CD4-positive, alpha-beta T cell treated with Interleukin-6 for 4 hours (primary cell): ENCODE results near the gene FCRL3.

Experiments
- DNase-seq: peaks from one replicate; pipeline ENCODE4 v3.0.0-alpha.2; 2020; ENCODE audit warnings: mixed read lengths

Gene FCRL3

DNA sequence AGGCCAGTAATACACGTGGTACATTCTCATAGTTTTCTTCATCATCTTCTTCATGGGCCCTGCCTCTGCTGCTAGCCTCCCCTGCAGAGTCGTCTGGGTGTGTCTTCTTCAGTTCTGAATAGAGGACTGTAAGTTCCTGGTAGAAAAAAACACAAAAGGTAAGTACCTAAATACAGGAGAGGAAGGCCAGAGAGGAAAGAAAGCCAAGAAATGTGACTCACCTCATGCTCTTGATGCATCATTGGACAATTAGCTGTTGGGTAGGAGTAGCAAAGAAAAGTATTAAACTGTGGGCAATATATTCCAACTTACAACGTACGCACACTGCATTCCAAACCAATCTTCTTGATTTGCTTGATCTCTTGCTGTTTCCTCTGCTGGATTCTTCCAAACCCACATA lies 21.8 kb downstream of the FCRL3 start:
- DNase-seq, result no peak

DNA sequence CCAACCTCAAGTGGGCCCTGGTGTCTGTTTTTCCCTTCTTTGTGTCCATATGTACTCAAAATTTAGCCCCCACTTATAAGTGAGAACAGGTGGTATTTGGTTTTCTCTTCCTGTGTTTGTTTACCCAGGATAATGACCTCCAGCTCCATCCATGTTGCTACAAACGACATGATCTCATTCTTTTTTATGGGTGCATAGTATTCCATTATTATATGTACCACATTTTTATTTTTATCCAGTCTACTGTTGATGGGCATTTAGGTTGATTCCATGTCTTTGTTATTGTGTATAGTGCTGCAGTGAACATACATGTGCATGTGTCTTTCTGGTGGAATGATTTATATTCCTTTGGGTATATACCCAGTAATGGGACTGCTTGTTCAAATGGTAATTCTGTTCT lies 27.6 kb downstream of the FCRL3 start:
- DNase-seq, result no peak

DNA sequence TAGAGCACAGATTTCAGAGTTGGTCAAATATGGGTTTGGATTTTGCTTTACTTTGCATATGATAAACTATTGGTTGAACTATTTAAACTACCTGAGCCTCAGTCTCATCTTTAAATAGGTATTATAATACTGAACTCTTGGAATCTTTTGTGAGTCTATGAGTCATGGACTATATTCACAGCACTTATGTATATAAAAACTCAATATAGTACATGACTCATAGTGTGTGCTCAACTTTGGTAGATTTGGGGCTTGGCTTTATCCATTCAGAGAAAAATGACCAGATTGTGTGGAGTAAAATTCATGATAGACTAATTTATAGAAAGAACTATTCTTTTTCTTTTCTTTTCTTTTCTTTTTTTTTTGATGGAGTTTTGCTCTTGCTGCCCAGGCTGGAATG lies 28.7 kb downstream of the FCRL3 start:
- DNase-seq, result no peak

DNA sequence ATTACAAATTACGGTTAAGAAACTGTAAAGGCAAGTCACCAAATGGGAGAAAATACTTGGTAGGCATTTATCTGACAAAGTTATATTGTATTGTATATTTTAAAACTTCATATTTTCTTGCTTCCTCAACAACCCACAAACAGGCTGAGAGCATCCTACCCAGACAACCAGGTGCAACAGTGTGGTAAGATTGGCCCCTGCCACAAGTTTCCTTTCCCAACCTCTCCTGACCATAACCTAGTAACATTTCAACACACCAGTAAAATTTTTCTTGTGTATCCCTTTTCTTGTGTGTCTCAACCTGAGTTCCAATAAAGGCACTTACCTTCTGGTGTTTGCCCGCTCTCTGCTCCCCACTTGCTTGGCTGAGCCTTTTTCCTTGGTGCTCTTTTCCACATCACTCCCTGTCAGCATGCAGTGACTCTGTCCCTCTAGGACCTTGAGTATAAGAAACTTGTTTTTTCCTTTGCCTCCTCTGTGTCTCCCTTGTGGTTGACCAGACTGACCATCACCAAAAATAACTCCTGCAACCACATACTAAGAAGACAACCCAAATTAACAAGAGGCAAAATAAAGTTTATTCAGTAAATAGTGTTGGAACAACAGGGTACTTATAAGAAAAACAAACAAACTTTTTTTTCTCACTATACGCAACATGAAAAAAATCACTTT lies 40.9 kb downstream of the FCRL3 start:
- DNase-seq, result no peak

DNA sequence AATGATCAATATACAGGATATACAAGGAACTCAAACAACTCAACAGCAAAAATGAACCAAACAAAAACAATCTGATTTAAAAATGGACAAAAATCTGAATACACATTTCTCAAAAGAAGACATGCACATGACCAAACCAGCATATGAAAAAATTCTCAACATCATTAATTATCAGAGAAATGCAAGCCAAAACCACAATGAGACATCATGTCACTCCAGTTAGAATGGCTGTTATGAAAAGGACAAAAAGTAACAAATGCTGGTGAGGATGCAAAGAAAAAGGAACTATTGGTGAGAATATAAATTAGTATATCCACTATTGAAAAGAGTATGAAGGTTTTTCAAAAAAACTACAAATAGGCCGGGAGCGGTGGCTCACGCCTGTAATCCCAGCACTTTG lies 42.0 kb downstream of the FCRL3 start:
- no peak for DNase-seq

DNA sequence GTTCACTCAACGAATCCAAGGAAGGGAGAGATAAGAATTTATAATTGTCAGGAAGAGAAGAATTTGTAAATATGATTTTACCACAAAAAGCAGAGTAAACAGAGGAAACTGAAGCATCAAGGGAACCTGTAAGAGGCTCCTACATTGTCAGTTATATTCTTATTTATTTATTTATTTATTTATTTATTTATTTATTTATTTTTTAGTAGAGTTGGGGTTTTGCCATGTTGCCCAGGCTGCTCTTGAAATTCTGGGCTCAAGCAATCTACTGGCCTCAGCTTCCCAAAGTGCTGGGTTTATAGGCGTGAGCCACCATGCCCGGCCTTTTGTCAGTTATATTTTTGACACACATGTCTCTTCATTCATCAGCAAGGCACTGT lies 47.1 kb downstream of the FCRL3 start:
- DNase-seq, result no peak

DNA sequence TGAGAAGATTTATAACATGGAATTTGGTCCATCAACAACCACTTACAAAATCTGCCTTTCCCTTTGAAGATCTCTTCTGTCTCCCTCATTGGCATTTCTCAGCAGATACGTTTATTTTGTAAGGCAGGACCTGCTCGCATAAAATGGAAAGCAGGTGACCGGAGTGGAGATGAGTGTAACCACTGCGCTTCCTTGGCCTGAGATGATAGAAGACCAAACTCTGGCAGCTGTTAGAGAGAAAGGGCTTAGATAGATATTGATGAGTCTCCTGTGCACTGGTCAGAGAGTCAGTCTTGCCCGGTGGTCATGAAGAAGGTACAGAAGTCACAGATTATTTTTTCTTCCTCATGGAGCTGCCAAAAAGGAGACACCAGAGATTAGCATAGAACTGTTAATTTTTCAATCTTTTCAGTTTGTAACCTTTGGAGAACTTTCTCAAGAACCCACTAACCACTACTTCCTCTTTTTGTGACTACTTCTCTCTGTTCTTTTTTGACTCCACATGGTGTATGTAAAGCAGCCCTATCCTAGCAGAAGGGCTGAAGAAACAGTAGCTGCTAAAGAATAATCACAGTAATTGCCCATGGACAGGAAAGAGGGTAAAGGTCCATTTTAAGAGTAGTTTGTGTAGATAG lies 47.6 kb downstream of the FCRL3 start:
- no peak for DNase-seq

DNA sequence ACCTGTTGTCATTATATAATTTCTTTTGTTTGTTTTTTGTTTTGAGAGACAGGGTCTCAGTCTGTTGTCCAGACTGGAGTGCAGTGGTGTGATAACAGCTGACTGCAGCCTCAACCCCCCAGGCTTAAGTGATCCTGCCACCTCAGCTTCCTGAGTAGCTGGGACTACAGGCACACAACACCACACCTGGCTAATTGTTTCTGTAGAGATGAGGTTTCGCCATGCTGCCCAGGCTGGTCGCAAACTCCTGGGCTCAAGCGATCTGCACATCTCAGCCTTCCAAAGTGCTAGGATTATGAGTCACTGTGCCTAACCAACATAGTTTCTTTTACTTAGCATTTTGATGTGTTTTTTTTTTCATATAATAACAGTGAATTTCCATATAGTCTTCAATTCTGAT lies 52.3 kb downstream of the FCRL3 start:
- no peak for DNase-seq

DNA sequence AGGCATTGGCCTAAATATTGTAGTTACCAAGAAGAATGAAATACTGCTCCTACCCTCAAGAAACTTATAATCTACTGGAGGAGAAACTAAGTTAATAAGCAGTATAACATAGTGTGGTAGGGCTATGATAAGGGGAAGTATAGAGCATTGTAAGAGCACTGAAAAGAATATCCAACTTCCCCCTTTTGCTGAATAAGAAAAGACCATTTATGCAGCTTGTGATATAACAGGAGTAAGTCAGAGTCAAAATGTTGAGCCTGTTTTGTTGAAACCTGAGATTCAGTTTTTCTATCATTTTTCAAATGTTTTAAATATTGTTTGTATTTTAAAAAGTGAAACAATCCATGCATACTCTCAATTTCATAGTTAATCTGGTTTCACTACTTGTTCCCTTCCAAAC lies 54.4 kb downstream of the FCRL3 start:
- no peak for DNase-seq

DNA sequence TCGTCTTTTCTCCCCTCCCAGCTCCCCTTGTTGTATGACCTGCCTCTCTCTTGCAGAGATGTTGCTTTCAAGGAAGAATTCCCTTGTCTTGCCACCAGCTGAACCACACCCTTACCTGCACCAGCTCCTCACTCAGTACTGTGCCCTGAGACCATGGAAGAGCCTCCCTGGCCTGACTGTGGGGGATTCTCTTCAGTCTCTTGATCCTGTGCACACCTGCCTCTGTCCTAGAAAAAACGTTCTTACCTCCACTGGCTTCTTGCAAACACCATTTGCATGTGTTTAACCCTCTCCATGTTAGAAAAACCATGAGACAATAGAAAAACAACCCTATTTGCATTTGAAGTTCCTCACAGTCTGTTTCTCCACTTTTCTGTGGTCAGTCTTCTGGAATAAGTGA lies 59.4 kb downstream of the FCRL3 start:
- DNase-seq, result no peak

DNA sequence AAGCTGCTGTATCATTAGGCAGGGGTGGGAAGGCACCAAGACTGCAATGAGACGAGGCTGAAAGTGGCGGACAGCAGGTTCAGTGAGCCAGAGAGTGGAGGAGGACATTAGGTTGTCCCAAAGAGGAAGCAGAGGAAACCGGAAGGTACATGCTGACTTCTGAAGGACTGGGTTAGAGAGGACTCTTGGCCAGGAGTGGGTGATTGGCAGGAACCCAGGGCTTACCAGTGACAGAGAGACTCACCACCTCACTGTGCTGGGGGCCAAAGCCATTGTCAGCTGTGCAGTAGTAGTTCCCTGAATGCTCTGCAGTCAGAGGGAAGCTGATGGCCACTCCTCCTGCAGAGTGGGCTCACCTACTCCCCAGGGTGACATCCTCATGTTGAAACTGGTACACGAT lies 60.8 kb downstream of the FCRL3 start:
- DNase-seq, result no peak

DNA sequence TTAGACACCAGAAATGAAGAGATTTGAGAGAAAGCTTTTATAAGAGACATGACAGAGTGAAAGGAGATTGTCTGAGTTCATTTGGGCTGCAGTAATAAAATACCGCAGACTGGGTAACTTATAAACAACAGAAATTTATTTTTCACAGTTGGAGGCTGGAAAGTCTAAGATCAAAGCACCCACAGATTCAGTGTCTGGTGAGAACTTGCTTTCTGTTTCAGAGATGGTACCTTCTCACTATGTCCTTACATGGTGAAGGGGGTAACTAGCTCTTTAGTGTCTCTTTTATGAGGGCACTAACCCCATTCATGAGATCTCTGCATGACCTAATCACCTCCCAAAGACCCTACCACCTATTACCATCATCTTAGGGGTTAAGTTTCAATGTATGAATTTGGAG lies 71.8 kb downstream of the FCRL3 start:
- no peak for DNase-seq
